IMR-90 (cell line): ENCODE results near the gene SUSD1. TPM values are rescaled to one million over a fixed set of nuclear protein-coding genes. Genes with fewer than 3 reads are reported as not detected.
A peak's percentile ranks its signal among the peaks of the same experiment; 100 is the strongest.

Experiments used
- ATAC-seq: fragments of 200-7000 bp; cut with Tn5 transposase; 2 replicates; pipeline ENCODE4 v1.9.1; 2020; ENCODE audit warnings: low read depth, mild to moderate bottlenecking, moderate library complexity
- BruUV-seq: library from RNA; stranded (reverse); fragments of 400-500 nt; replicated peaks from 2 replicates; lab custom pipeline; 2021; lab: Mats Ljungman, UMichigan
- CTCF ChIA-PET: fragments of 300-600 bp; formaldehyde crosslinking; extraction: SDS; loops from one replicate; lab custom pipeline; 2021; ENCODE audit warnings: antibody characterized with exemption; lab: Yijun Ruan, JAX
- POLR2A ChIA-PET: fragments of 300-600 bp; sonication (Branson Sonifier 250); formaldehyde crosslinking; loops from one replicate; lab custom pipeline; 2022; ENCODE audit warnings: antibody characterized with exemption; ENCODE audit not compliant: unreplicated experiment; lab: Charles Lee
- DNase-seq: peaks from one replicate; pipeline ENCODE4 v3.0.0; 2013
- H2AFZ ChIP-seq: replicated peaks from 2 replicates; pipeline ENCODE3; 2013; ENCODE audit warnings: low read length, mild to moderate bottlenecking; ENCODE audit not compliant: poor library complexity
- H2AK5ac ChIP-seq: 2 replicates; pipeline ENCODE4 v1.6.1; 2013; ENCODE audit warnings: low read depth, low read length, inconsistent platforms
- H2AK9ac ChIP-seq: replicated peaks from 2 replicates; pipeline ENCODE3; 2013; ENCODE audit warnings: mild to moderate bottlenecking, low read depth, low read length, moderate library complexity; ENCODE audit not compliant: poor library complexity
- H2BK120ac ChIP-seq: 2 replicates; pipeline ENCODE4 v1.6.1; 2013; ENCODE audit warnings: low read depth, low read length, inconsistent platforms
- H2BK15ac ChIP-seq: 3 replicates; pipeline ENCODE4 v1.6.1; 2013; ENCODE audit warnings: low read depth, low read length, inconsistent platforms
- H2BK20ac ChIP-seq: 2 replicates; pipeline ENCODE4 v1.6.1; 2013; ENCODE audit warnings: low read depth, mild to moderate bottlenecking, inconsistent platforms, low read length, moderate library complexity
- H2BK5ac ChIP-seq: 2 replicates; pipeline ENCODE4 v1.6.1; 2013; ENCODE audit warnings: mild to moderate bottlenecking, low read depth, low read length, inconsistent platforms; ENCODE audit not compliant: poor library complexity, severe bottlenecking
- H3K14ac ChIP-seq: replicated peaks from 2 replicates; pipeline ENCODE4 v1.6.1; 2013; ENCODE audit warnings: low read depth, low read length, inconsistent platforms
- H3K18ac ChIP-seq: 2 replicates; pipeline ENCODE4 v1.6.1; 2013; ENCODE audit warnings: low read depth, low read length, control low read depth
- H3K23ac ChIP-seq: 2 replicates; pipeline ENCODE4 v1.6.1; 2013; ENCODE audit warnings: low read depth, low read length, inconsistent platforms
- H3K27ac ChIP-seq: 2 replicates; pipeline ENCODE4 v1.5.1; 2013; ENCODE audit warnings: mild to moderate bottlenecking, control low read depth, low read length; ENCODE audit not compliant: insufficient read depth
- H3K27me3 ChIP-seq: 2 replicates; pipeline ENCODE4 v1.6.1; 2013; ENCODE audit warnings: low read length; ENCODE audit not compliant: control insufficient read depth, insufficient read depth
- H3K36me3 ChIP-seq: 2 replicates; pipeline ENCODE4 v1.6.1; 2013; ENCODE audit warnings: low read length, mixed read lengths; ENCODE audit not compliant: control insufficient read depth, insufficient read depth
- H3K4ac ChIP-seq: 2 replicates; pipeline ENCODE4 v1.6.1; 2013; ENCODE audit warnings: low read depth, low read length, inconsistent platforms
- H3K4me1 ChIP-seq: 2 replicates; pipeline ENCODE4 v1.6.1; 2013; ENCODE audit warnings: low read length, mixed read lengths; ENCODE audit not compliant: control insufficient read depth, insufficient read depth
- H3K4me2 ChIP-seq: 2 replicates; pipeline ENCODE4 v1.6.1; 2013; ENCODE audit warnings: low read depth, mild to moderate bottlenecking, control low read depth, low read length, moderate library complexity
- H3K4me3 ChIP-seq: 2 replicates; pipeline ENCODE4 v1.5.1; 2013; ENCODE audit warnings: low read depth, mild to moderate bottlenecking, control low read depth, low read length, moderate library complexity; ENCODE audit not compliant: insufficient read depth
- H3K56ac ChIP-seq: 2 replicates; pipeline ENCODE4 v1.6.1; 2013; ENCODE audit warnings: low read length, inconsistent platforms; ENCODE audit not compliant: insufficient read depth; ENCODE audit errors: extremely low read depth
- H3K79me1 ChIP-seq, 2 experiments: 2 replicates each; pipeline ENCODE4 v1.6.1; 2013; ENCODE audit warnings: low read length in 2 of 2, inconsistent platforms in 1 of 2, low read depth in 1 of 2
- H3K9ac ChIP-seq: 2 replicates; pipeline ENCODE4 v1.6.1; 2013; ENCODE audit warnings: low read depth, low read length, control low read depth
- H3K9me1 ChIP-seq: 2 replicates; pipeline ENCODE4 v1.6.1; 2013; ENCODE audit warnings: low read length, inconsistent platforms; ENCODE audit not compliant: insufficient read depth
- H3K9me3 ChIP-seq: 2 replicates; pipeline ENCODE4 v1.6.1; 2013; ENCODE audit warnings: low read length; ENCODE audit not compliant: control insufficient read depth, insufficient read depth
- H4K20me1 ChIP-seq: 2 replicates; pipeline ENCODE4 v1.6.1; 2013; ENCODE audit warnings: low read length, inconsistent platforms; ENCODE audit not compliant: insufficient read depth
- H4K5ac ChIP-seq: 2 replicates; pipeline ENCODE4 v1.6.1; 2013; ENCODE audit warnings: mild to moderate bottlenecking, low read depth, low read length, control low read depth
- H4K8ac ChIP-seq, 2 experiments: 2 replicates each; pipeline ENCODE4 v1.6.1; 2013; ENCODE audit warnings: low read depth in 2 of 2, low read length in 2 of 2, control low read depth in 1 of 2, inconsistent platforms in 1 of 2
- H4K91ac ChIP-seq: 2 replicates; pipeline ENCODE4 v1.6.1; 2013; ENCODE audit warnings: low read depth, low read length, inconsistent platforms; ENCODE audit not compliant: insufficient read depth
- BHLHE40 ChIP-seq: fragments of 150-350 bp; IDR thresholded peaks from 2 replicates; pipeline ENCODE4 v1.6.1; 2016; ENCODE audit warnings: mild to moderate bottlenecking, low read depth, low read length
- CEBPB ChIP-seq: IDR thresholded peaks from 2 replicates; pipeline ENCODE4 v1.6.1; 2012; ENCODE audit warnings: low read depth, low read length, improper control_type of control experiment
- CHD1 ChIP-seq: IDR thresholded peaks from 2 replicates; pipeline ENCODE4 v1.6.1; 2012; ENCODE audit warnings: low read depth, low read length, improper control_type of control experiment
- CTCF ChIP-seq: conservative IDR thresholded peaks from 2 replicates; pipeline ENCODE4 v1.5.1; 2012; ENCODE audit warnings: mild to moderate bottlenecking, low read depth, low read length, improper control_type of control experiment
- FOS ChIP-seq: fragments of 150-350 bp; IDR thresholded peaks from 2 replicates; pipeline ENCODE4 v1.6.1; 2016; ENCODE audit warnings: low read depth, low read length
- MAFK ChIP-seq: IDR thresholded peaks from 2 replicates; pipeline ENCODE4 v1.6.1; 2012; ENCODE audit warnings: low read depth, low read length, improper control_type of control experiment
- MAZ ChIP-seq: IDR thresholded peaks from 2 replicates; pipeline ENCODE4 v1.6.1; 2012; ENCODE audit warnings: low read depth, mild to moderate bottlenecking, low read length, improper control_type of control experiment, moderate library complexity, borderline replicate concordance
- MXI1 ChIP-seq: IDR thresholded peaks from 2 replicates; pipeline ENCODE4 v1.6.1; 2012; ENCODE audit warnings: low read depth, mild to moderate bottlenecking, low read length, moderate library complexity, borderline replicate concordance
- NFE2L2 ChIP-seq: fragments of 150-350 bp; IDR thresholded peaks from 2 replicates; pipeline ENCODE4 v1.6.1; 2016; ENCODE audit warnings: low read depth, mild to moderate bottlenecking, low read length
- RAD21 ChIP-seq: IDR thresholded peaks from 2 replicates; pipeline ENCODE4 v1.6.1; 2012; ENCODE audit warnings: low read length, improper control_type of control experiment
- RCOR1 ChIP-seq: IDR thresholded peaks from 2 replicates; pipeline ENCODE4 v1.6.1; 2012; ENCODE audit warnings: mild to moderate bottlenecking, low read length, improper control_type of control experiment; ENCODE audit not compliant: insufficient replicate concordance
- RFX5 ChIP-seq: IDR thresholded peaks from 2 replicates; pipeline ENCODE4 v1.8.0; 2012; ENCODE audit warnings: low read depth, mild to moderate bottlenecking, low read length, moderate library complexity
- SMC3 ChIP-seq: fragments of 150-350 bp; IDR thresholded peaks from 2 replicates; pipeline ENCODE4 v1.6.1; 2016; ENCODE audit warnings: low read depth, mild to moderate bottlenecking, antibody characterized with exemption, low read length, moderate library complexity
- USF2 ChIP-seq: fragments of 150-350 bp; IDR thresholded peaks from 2 replicates; pipeline ENCODE4 v1.6.1; 2017; ENCODE audit warnings: mild to moderate bottlenecking, antibody characterized with exemption, low read length, low read depth
- WGBS, 2 experiments: methylation state at CpG; one replicate each; pipeline versions ENCODE4 v1.1.5 to v1.1.7; 2013; ENCODE audit warnings: missing lambda C conversion rate in 2 of 2; ENCODE audit not compliant: insufficient read length in 1 of 2; ENCODE audit errors: extremely low coverage in 2 of 2; 5-methylcytosine and 5-hydroxymethylcytosine counted together
- dilution Hi-C: fragments of 300-500 bp; cut with HindIII; formaldehyde crosslinking; loops from one replicate; pipeline ENCODE4 v1.14.3; 2018; ENCODE audit warnings: low sequenced_read_pairs; ENCODE audit not compliant: unreplicated experiment
- in situ Hi-C: fragments of 300-500 bp; cut with MboI; formaldehyde crosslinking; loops from 3 replicates; pipeline ENCODE4 v1.14.3; 2019; ENCODE audit warnings: low sequenced_read_pairs, inconsistent platforms, mixed read lengths
- intact Hi-C: fragments of 100-400 bp; cut with micrococcal nuclease; formaldehyde crosslinking; loops from 2 replicates; pipeline ENCODE4 v1.10.0; 2022
- polyA plus RNA-seq, 3 experiments: library from polyadenylated mRNA; depleted of rRNA; stranded (reverse); fragments of >200 nt; gene quantifications; 2 replicates each; pipeline ENCODE4 v1.2.3, GENCODE V29; 2012; ENCODE audit warnings: low replicate concordance in 1 of 3
- total RNA-seq: library from RNA; depleted of rRNA; stranded (reverse); fragments of >200 nt; gene quantifications from 2 replicates; pipeline ENCODE4 v1.2.3, GENCODE V29; 2012
- TF ChIP-seq, protein P1 (sequence below): fragments of 150-350 bp; IDR thresholded peaks from 2 replicates; pipeline ENCODE4 v1.6.1; 2016; ENCODE audit warnings: low read depth, mild to moderate bottlenecking, low read length, moderate library complexity, borderline replicate concordance

The SUSD1 gene
- total and polyA plus RNA-seq, 2 of the 4 experiments (the other 2 are of a cell fraction), result 4.0 to 4.7 TPM

DNA sequence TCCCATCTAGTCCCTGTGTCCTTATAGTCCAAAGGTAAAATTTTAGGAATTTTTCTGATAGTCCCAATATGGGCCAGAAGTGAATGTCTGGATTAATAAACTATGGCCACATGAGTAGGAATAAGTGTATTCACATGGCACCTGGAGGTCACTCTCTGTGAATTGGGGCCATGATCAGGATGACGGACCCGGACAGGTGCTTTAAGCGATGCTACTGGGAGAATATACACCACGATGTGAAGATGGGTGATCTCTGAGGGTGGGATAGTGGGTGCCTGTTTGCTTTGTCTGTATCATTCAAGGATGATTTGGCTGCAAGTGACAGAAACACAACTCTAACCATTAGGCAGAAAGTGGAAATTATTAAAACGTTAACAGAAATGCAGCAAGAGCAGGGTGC is 177.3 kb downstream of the SUSD1 start:
- Histone ChIP-seq H4K91ac (peak overlapping the region; percentile 16; the same call in 1 of the 2 replicates), H3K14ac (no peak overlapping the region), H3K9me3 (no peaks in the 10 kb centered on the region), H3K4ac (no peak overlapping the region; the same call in 1 of the 2 replicates), H2BK15ac (peak overlapping the region; percentile 15; the same call in 1 of the 3 replicates), H4K20me1 (no peaks in the 10 kb centered on the region), H3K23ac (no peak overlapping the region), H3K4me1 (peaks cover 10% of the 10 kb centered on the region), H3K36me3 (no peaks in the 10 kb centered on the region), H2BK5ac (no peak overlapping the region), H2AFZ (no peak overlapping the region), H3K27me3 (no peaks in the 10 kb centered on the region), H3K4me3 (no peak overlapping the region), H2BK120ac (no peak overlapping the region; the same call in 1 of the 2 replicates), H2BK20ac (no peak overlapping the region), H3K27ac (no peak overlapping the region), H3K9me1 (peaks cover 5% of the 10 kb centered on the region), H3K9ac (no peak overlapping the region), H2AK5ac (peak overlapping the region; percentile 28; the same call in 1 of the 2 replicates), H2AK9ac (no peak overlapping the region), H3K18ac (no peak overlapping the region), H4K8ac (no peak overlapping the region), H3K79me1 (peaks cover 0 to 4% of the 10 kb centered on the region in 2 experiments; a peak in 1 of 4 replicates), H4K5ac (no peak overlapping the region), H3K4me2 (no peak overlapping the region), H3K56ac (no peak overlapping the region)
- BruUV-seq, result no TSS peak
- dilution Hi-C loops (no loop called here), intact Hi-C loops (no loop called here), in situ Hi-C loops (no loop called here)
- no CpG with 5 or more reads among the region's 5 CpGs for WGBS, 2 experiments
- ChIA-PET CTCF (no interaction called here), POLR2A (no interaction called here)
- TF ChIP-seq RAD21 (no peak), BHLHE40 (no peak), RFX5 (no peak), CTCF (no peak), MAFK (no peak), SMC3 (no peak), RCOR1 (no peak), NFE2L2 (no peak), CEBPB (no peak), MAZ (no peak), USF2 (no peak), MXI1 (no peak), CHD1 (no peak), FOS (no peak)
- TF ChIP-seq, protein P1, sequence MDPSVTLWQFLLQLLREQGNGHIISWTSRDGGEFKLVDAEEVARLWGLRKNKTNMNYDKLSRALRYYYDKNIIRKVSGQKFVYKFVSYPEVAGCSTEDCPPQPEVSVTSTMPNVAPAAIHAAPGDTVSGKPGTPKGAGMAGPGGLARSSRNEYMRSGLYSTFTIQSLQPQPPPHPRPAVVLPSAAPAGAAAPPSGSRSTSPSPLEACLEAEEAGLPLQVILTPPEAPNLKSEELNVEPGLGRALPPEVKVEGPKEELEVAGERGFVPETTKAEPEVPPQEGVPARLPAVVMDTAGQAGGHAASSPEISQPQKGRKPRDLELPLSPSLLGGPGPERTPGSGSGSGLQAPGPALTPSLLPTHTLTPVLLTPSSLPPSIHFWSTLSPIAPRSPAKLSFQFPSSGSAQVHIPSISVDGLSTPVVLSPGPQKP, result no peak
- no peak for ATAC-seq
- DNase-seq, result no peak
